ENCODE results near the gene C2CD4A.

The C2CD4A gene

GRCh38 chr15:62090988-62091387 lies 24.2 kb downstream of the C2CD4A start:
- Histone ChIP-seq H3K27me3 (ENCODE audit: insufficient read depth, low read length) (peaks cover 2% of the 10 kb centered on the region), H3K36me3 (ENCODE audit: insufficient read depth, low read length) (no peaks in the 10 kb centered on the region), H3K9me3 (ENCODE audit: low read length) (no peaks in the 10 kb centered on the region), H2AFZ (ENCODE audit: low read depth, low read length) (no peak overlapping the region), H3K4me3 (ENCODE audit: low read length) (no peak overlapping the region), H3K4me1 (ENCODE audit: insufficient read depth, low read length) (no peaks in the 10 kb centered on the region)

DNA sequence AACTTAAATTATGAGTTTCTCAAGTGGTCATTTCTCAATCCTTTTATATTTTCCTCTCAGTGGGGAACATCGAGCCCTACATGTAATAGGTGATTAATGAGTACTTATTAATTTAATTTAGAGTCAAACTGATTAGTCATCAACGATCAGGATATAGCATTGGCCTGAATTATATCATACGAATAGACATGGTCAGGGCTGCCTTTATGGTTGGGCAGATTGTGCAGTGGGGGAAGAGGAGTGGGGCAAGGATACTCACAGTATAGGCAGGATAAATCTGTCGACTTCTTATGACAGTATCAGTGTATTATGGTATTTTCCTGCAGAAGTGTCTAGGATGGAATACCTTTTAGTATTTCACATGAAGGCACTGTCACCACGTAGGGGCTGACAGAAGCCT lies 27.0 kb downstream of the C2CD4A start:
- H3K9me3 ChIP-seq (ENCODE audit: low read length) = no peaks in the 10 kb centered on the region
- H2AFZ ChIP-seq (ENCODE audit: low read depth, low read length) = no peak overlapping the region
- H3K4me3 ChIP-seq (ENCODE audit: low read length) = no peak overlapping the region
- no peaks in the 10 kb centered on the region for H3K4me1 ChIP-seq (ENCODE audit: insufficient read depth, low read length)
- no peaks in the 10 kb centered on the region for H3K36me3 ChIP-seq (ENCODE audit: insufficient read depth, low read length)
- peaks cover 2% of the 10 kb centered on the region for H3K27me3 ChIP-seq (ENCODE audit: insufficient read depth, low read length)

DNA sequence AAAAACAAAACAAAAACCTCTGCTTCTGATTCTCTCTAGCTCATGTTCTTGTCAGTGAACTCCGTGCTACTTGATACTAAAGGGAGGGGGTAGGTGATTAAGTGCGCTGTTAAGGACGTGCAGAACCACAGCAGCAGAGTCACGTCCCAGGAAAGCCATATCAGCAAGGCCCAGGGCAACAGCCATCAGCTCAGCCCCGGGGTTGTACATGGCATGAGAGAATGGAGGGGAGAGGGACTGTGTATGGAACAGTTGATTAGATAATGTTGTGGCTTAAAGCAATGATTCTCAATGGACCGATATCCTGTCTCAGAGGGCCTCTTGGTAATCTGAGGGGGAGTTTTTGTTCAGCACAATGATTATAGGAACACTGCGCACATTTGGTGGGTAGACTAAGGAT lies 27.6 kb downstream of the C2CD4A start:
- Histone ChIP-seq H3K4me3 (ENCODE audit: low read length) (no peak overlapping the region), H3K27me3 (ENCODE audit: insufficient read depth, low read length) (peaks cover 2% of the 10 kb centered on the region), H3K36me3 (ENCODE audit: insufficient read depth, low read length) (no peaks in the 10 kb centered on the region), H3K4me1 (ENCODE audit: insufficient read depth, low read length) (no peaks in the 10 kb centered on the region), H3K9me3 (ENCODE audit: low read length) (no peaks in the 10 kb centered on the region), H2AFZ (ENCODE audit: low read depth, low read length) (no peak overlapping the region)

GRCh38 chr15:62099094-62099601 lies 32.4 kb downstream of the C2CD4A start:
- no peak overlapping the region for H2AFZ ChIP-seq (ENCODE audit: low read depth, low read length)
- H3K36me3 ChIP-seq (ENCODE audit: insufficient read depth, low read length) = no peaks in the 10 kb centered on the region
- H3K27me3 ChIP-seq (ENCODE audit: insufficient read depth, low read length) = no peaks in the 10 kb centered on the region
- H3K9me3 ChIP-seq (ENCODE audit: low read length) = peaks cover 2% of the 10 kb centered on the region
- H3K4me1 ChIP-seq (ENCODE audit: insufficient read depth, low read length) = no peaks in the 10 kb centered on the region
- H3K4me3 ChIP-seq (ENCODE audit: low read length) = no peak overlapping the region

GRCh38 chr15:62103431-62103830 lies 36.7 kb downstream of the C2CD4A start:
- Histone ChIP-seq H3K9me3 (ENCODE audit: low read length) (peaks cover 2% of the 10 kb centered on the region), H3K27me3 (ENCODE audit: insufficient read depth, low read length) (no peaks in the 10 kb centered on the region), H3K36me3 (ENCODE audit: insufficient read depth, low read length) (no peaks in the 10 kb centered on the region), H3K4me1 (ENCODE audit: insufficient read depth, low read length) (no peaks in the 10 kb centered on the region), H2AFZ (ENCODE audit: low read depth, low read length) (no peak overlapping the region), H3K4me3 (ENCODE audit: low read length) (no peak overlapping the region)

DNA sequence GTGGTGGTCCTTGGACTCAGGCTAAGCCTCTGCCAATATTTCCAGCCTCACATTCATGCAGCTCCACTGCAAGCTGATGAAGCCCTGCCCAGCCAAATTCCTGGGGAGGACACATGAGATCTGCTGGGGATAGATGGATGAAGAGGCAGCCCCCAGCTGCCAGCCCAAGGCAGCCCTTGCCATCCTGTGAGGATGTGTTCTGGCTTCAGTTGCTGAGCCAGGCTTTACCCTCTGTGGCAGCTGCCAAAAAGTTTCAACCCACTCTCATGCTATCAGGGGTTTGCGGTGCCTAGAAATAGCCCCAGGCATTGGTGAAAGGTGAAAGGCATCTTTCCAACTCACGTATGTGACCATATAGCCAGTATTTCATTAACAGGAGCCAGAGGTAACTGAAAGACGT lies 37.6 kb downstream of the C2CD4A start:
- H3K4me3 ChIP-seq (ENCODE audit: low read length) = no peak overlapping the region
- H3K36me3 ChIP-seq (ENCODE audit: insufficient read depth, low read length) = no peaks in the 10 kb centered on the region
- no peaks in the 10 kb centered on the region for H3K4me1 ChIP-seq (ENCODE audit: insufficient read depth, low read length)
- H3K27me3 ChIP-seq (ENCODE audit: insufficient read depth, low read length) = no peaks in the 10 kb centered on the region
- H3K9me3 ChIP-seq (ENCODE audit: low read length) = peaks cover 2% of the 10 kb centered on the region
- no peak overlapping the region for H2AFZ ChIP-seq (ENCODE audit: low read depth, low read length)

DNA sequence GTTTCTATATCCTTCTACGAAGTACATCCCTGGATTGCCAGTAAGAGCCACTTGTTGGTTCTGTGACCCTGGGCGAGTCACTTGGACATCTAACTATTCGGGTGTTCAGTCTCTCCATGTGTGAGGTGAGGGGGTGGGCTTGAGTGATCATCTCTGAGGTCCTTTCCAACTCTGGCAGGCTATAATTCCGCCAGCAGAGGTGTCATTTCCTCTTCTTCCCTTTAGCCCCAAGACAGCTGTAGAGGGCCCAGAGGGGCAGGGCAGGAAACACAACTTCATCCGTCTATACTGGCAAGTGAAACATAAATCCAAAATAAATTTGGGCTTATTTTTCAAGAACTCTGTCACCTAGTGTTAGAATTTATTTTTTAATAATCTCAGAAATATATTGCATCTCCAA lies 38.1 kb downstream of the C2CD4A start:
- H3K4me1 ChIP-seq (ENCODE audit: insufficient read depth, low read length) = no peaks in the 10 kb centered on the region
- H2AFZ ChIP-seq (ENCODE audit: low read depth, low read length) = no peak overlapping the region
- H3K4me3 ChIP-seq (ENCODE audit: low read length) = no peak overlapping the region
- no peaks in the 10 kb centered on the region for H3K36me3 ChIP-seq (ENCODE audit: insufficient read depth, low read length)
- H3K27me3 ChIP-seq (ENCODE audit: insufficient read depth, low read length) = no peaks in the 10 kb centered on the region
- H3K9me3 ChIP-seq (ENCODE audit: low read length) = peaks cover 2% of the 10 kb centered on the region

DNA sequence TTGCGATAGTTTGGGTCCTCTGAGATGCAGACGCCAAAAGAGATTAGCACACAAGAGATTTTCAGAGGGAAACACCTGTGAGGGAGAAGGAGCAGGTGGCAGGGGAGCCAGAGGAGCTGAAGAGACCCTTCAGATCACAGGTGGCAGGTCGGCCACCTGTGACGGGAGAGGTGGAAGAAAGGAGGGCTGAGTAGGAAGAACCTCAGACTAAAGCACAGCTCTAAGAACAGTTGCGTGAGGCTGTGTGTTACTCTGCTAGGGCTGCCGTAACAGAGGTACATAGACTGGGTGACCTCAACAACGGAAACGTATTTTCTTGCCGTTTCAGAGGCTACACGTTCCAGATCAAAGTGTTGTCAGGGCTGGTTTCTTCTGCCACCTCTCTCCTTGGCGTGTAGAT lies 38.5 kb downstream of the C2CD4A start:
- H3K27me3 ChIP-seq (ENCODE audit: insufficient read depth, low read length) = no peaks in the 10 kb centered on the region
- H3K9me3 ChIP-seq (ENCODE audit: low read length) = peaks cover 2% of the 10 kb centered on the region
- H3K36me3 ChIP-seq (ENCODE audit: insufficient read depth, low read length) = no peaks in the 10 kb centered on the region
- no peaks in the 10 kb centered on the region for H3K4me1 ChIP-seq (ENCODE audit: insufficient read depth, low read length)
- H2AFZ ChIP-seq (ENCODE audit: low read depth, low read length) = no peak overlapping the region
- H3K4me3 ChIP-seq (ENCODE audit: low read length) = no peak overlapping the region

DNA sequence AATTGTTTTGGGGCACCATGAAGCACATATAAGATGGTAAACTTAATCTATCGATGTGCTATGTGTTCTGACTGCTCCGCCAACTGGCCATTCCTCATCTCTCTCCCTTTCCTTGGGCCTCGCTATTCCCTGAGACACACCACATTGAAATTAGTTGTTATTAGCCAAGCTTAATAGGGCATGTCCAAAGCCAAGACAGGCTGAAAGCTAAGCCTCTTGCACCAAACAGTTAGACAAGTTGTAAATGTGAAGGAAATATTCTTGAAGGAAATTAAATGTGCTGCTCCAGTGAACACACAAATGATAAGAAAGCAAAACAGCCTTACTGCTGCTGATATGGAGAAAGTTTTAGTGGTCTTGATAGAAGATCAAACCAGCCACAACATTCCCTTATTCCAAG lies 39.3 kb downstream of the C2CD4A start:
- no peak overlapping the region for H3K4me3 ChIP-seq (ENCODE audit: low read length)
- no peaks in the 10 kb centered on the region for H3K4me1 ChIP-seq (ENCODE audit: insufficient read depth, low read length)
- H3K9me3 ChIP-seq (ENCODE audit: low read length) = peaks cover 2% of the 10 kb centered on the region
- no peaks in the 10 kb centered on the region for H3K27me3 ChIP-seq (ENCODE audit: insufficient read depth, low read length)
- no peak overlapping the region for H2AFZ ChIP-seq (ENCODE audit: low read depth, low read length)
- no peaks in the 10 kb centered on the region for H3K36me3 ChIP-seq (ENCODE audit: insufficient read depth, low read length)

DNA sequence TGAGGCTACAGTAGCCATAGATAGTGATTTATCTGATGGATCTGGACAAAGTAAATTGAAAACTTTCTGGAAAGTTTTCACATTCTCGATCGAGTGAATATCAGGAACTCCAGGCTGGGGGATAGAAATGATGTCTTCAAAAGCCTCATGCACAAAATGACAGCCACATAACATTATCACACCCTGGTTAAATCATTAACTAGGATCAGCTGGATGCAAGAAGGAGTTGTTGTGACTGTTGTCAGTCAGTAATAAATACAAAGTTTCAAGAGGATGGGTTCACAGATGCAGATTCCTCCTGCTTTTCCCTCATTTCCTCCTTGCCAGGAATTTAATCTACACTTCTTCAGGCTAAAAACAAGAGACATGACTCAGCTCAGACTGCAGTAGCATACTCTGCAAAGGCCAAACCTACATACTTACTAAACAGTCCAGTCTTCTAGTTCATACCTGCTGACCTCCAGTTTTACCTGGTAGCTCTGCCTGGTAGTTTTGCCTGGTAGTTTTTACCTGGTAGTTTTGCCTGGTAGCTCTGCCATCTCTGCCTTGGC lies 40.9 kb downstream of the C2CD4A start:
- H3K36me3 ChIP-seq (ENCODE audit: insufficient read depth, low read length) = no peaks in the 10 kb centered on the region
- no peak overlapping the region for H3K4me3 ChIP-seq (ENCODE audit: low read length)
- no peaks in the 10 kb centered on the region for H3K27me3 ChIP-seq (ENCODE audit: insufficient read depth, low read length)
- H3K4me1 ChIP-seq (ENCODE audit: insufficient read depth, low read length) = no peaks in the 10 kb centered on the region
- H3K9me3 ChIP-seq (ENCODE audit: low read length) = peaks cover 2% of the 10 kb centered on the region
- H2AFZ ChIP-seq (ENCODE audit: low read depth, low read length) = no peak overlapping the region

DNA sequence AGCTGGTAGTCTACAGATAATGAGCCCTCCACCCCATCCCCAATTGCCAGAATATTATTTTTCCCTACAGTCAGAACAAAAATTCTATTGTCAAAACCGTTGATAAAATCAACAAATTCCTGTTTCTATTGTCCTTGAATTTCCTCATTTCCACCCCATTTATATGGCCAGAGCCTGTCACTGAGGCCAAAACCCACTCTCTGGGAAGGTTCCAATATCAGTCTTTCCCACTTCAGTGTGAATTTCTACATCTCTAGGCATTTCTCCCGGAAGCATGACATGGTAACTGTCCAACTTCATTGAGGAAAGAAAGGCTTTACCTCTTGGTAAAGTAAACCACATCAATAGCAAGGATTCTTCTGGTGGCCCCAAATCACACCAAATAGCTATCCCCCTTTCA lies 41.6 kb downstream of the C2CD4A start:
- no peak overlapping the region for H3K4me3 ChIP-seq (ENCODE audit: low read length)
- no peaks in the 10 kb centered on the region for H3K27me3 ChIP-seq (ENCODE audit: insufficient read depth, low read length)
- no peaks in the 10 kb centered on the region for H3K4me1 ChIP-seq (ENCODE audit: insufficient read depth, low read length)
- no peak overlapping the region for H2AFZ ChIP-seq (ENCODE audit: low read depth, low read length)
- H3K9me3 ChIP-seq (ENCODE audit: low read length) = peaks cover 1% of the 10 kb centered on the region
- H3K36me3 ChIP-seq (ENCODE audit: insufficient read depth, low read length) = no peaks in the 10 kb centered on the region

DNA sequence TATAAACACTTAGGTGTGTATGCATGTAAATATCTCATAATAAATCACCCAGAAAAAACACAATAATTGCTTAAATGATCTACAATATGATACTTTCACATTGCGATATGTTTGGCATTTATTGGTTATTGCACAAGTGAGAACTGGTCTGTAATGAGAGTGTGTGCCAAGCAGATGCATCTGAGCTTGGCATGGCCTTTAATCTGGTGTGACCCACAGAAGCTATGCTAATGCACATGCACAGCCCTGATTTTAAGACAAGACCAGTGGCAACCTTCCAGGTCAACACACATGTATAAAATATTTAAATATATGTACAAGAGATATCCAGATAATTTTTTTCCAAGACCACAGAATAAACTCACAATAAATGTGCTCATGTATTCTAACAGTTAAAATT lies 42.7 kb downstream of the C2CD4A start:
- Histone ChIP-seq H3K4me3 (ENCODE audit: low read length) (no peak overlapping the region), H2AFZ (ENCODE audit: low read depth, low read length) (no peak overlapping the region), H3K4me1 (ENCODE audit: insufficient read depth, low read length) (no peaks in the 10 kb centered on the region), H3K9me3 (ENCODE audit: low read length) (no peaks in the 10 kb centered on the region), H3K27me3 (ENCODE audit: insufficient read depth, low read length) (no peaks in the 10 kb centered on the region), H3K36me3 (ENCODE audit: insufficient read depth, low read length) (no peaks in the 10 kb centered on the region)

- no peaks in the 10 kb centered on the region for H3K36me3 ChIP-seq (ENCODE audit: insufficient read depth, low read length)
- H3K9me3 ChIP-seq (ENCODE audit: low read length) = no peaks in the 10 kb centered on the region
- no peak overlapping the region for H3K4me3 ChIP-seq (ENCODE audit: low read length)
- H3K27me3 ChIP-seq (ENCODE audit: insufficient read depth, low read length) = no peaks in the 10 kb centered on the region
- no peaks in the 10 kb centered on the region for H3K4me1 ChIP-seq (ENCODE audit: insufficient read depth, low read length)
- H2AFZ ChIP-seq (ENCODE audit: low read depth, low read length) = no peak overlapping the region
Observed at GRCh38 chr15:62109982-62110851, 43.4 kb downstream of the C2CD4A start.
